ENCODE results near the gene P2RY6.

The P2RY6 gene

GRCh38 chr11:73343076-73343873, 71.1 kb downstream of the P2RY6 start:
- TF ChIP-seq CTCF (IDR thresholded peaks at IDR 0.05; ENCODE audit: control insufficient read depth, extremely low read depth, insufficient read depth) = no peak
- DNase-seq (ENCODE audit: low read depth) = no peak
- peak overlapping the region; percentile 53 for H3K4me3 ChIP-seq (ENCODE audit: low read depth, low read length)

- DNase-seq (ENCODE audit: low read depth) = no peak
These were observed 72.1 kb downstream of the P2RY6 start for GRCh38 chr11:73344191-73344607.

GRCh38 chr11:73345481-73346160, 73.5 kb downstream of the P2RY6 start:
- no peak for TF ChIP-seq CTCF (IDR thresholded peaks at IDR 0.05; ENCODE audit: control insufficient read depth, extremely low read depth, insufficient read depth)
- H3K4me3 ChIP-seq (ENCODE audit: low read depth, low read length) = no peak overlapping the region

More at GRCh38 chr11:73344191-73344607, 72.1 kb downstream of the P2RY6 start:
- no peak for TF ChIP-seq CTCF (IDR thresholded peaks at IDR 0.05; ENCODE audit: control insufficient read depth, extremely low read depth, insufficient read depth)
- no peak overlapping the region for H3K4me3 ChIP-seq (ENCODE audit: low read depth, low read length)

GRCh38 chr11:73346186-73346935, 74.2 kb downstream of the P2RY6 start:
- H3K4me3 ChIP-seq (ENCODE audit: low read depth, low read length) = no peak overlapping the region
- DNase-seq (ENCODE audit: low read depth) = no peak
- no peak for TF ChIP-seq CTCF (IDR thresholded peaks at IDR 0.05; ENCODE audit: control insufficient read depth, extremely low read depth, insufficient read depth)

More at GRCh38 chr11:73345481-73346160, 73.5 kb downstream of the P2RY6 start:
- no peak for DNase-seq (ENCODE audit: low read depth)

GRCh38 chr11:73347067-73347466, 74.9 kb downstream of the P2RY6 start:
- no peak overlapping the region for H3K4me3 ChIP-seq (ENCODE audit: low read depth, low read length)
- no peak for TF ChIP-seq CTCF (IDR thresholded peaks at IDR 0.05; ENCODE audit: control insufficient read depth, extremely low read depth, insufficient read depth)
- no peak for DNase-seq (ENCODE audit: low read depth)
